PC-3 (cell line): ENCODE measurements around the gene BAZ1A.

ENCODE experiments used
- CTCF ChIP-seq: fragments of 300-600 bp; sonication (generic); conservative IDR thresholded peaks from 2 replicates; pipeline ENCODE4 v1.5.1; 2017; ENCODE audit warnings: antibody characterized with exemption, low read depth, mild to moderate bottlenecking, low read length
- EZH2phosphoT487 ChIP-seq: fragments of 300-600 bp; sonication (generic); IDR thresholded peaks from 2 replicates; pipeline ENCODE4 v1.6.1; 2018; ENCODE audit warnings: mild to moderate bottlenecking, antibody characterized with exemption, low read length, borderline replicate concordance

- TF ChIP-seq CTCF (no peak), EZH2phosphoT487 (no peak)
Observed at GRCh38 chr14:34851395-34851794, 23.8 kb downstream of the BAZ1A start.
